HEK293 (cell line): Measurements from ENCODE around the gene MOK.

Experiments
- CTCF ChIP-seq: fragments of 450-650 bp; formaldehyde crosslinking; IDR thresholded peaks from 2 replicates; pipeline ENCODE4 v1.5.1; 2016; ENCODE audit warnings: missing biosample characterization, missing genetic modification characterization
- ZNF341 ChIP-seq: fragments of 450-650 bp; formaldehyde crosslinking; IDR thresholded peaks from 2 replicates; pipeline ENCODE4; 2016; ENCODE audit warnings: low read depth, missing biosample characterization, missing genetic modification characterization

DNA sequence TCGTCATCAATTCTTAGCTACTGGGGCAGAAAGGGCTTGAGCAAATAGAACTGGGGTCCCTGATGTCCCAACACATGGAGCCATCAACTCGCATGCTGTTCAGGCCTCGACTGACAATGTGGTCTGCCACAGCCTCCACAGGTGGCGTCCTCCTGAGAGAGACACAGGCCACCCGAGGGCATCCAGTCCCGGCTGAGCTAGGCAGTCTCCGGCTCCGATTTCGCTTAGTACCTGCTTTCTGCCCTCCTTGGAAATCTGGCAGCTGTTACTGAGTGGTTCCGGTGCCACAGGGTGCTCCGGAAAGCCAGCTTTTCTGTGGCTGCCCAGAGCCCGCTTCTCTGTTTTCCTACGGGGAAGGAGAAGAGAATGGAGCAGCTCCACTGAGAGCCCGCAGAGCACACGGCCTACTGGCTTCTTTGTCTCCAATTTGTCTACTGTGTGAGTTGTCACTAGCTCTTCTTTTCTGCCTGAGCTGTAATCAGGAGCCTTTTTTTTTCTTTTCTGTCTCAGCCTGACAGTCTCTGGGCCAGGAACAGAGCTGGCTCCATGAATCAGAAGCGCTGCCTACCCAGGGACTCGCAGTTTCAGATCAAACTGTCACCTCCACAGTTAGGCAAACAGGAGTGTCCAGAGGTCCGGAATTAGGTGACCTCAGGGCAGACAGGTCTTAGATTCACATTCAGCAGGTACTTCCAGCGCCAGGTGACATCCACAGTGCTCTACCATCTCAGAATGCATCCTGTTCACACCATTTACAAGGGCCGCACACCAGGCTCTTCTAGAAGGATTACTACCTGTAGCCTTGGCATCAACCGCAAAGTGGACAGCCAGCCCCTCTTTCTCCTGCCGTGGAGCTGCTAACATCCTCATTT is 73.3 kb downstream of the MOK start:
- TF ChIP-seq CTCF (tag by site-specific recombination) = no peak
- TF ChIP-seq ZNF341 (tag by site-specific recombination) = no peak
